MM.1S (cell line): ENCODE data around the gene MMS19.

Experiments used
- DNase-seq: peaks from one replicate; pipeline ENCODE4 v3.0.0-alpha.2; 2015
- H2AFZ ChIP-seq: fragments of 300-600 bp; sonication (generic); 2 replicates; pipeline ENCODE4 v1.6.0; 2016; ENCODE audit warnings: antibody characterized with exemption, low read length
- H3F3A ChIP-seq: fragments of 300-600 bp; sonication (generic); 2 replicates; pipeline ENCODE4 v1.6.1; 2016; ENCODE audit warnings: mild to moderate bottlenecking, antibody characterized with exemption, low read length, moderate library complexity, mixed read lengths; ENCODE audit not compliant: insufficient read depth
- H3K27ac ChIP-seq: fragments of 300-600 bp; sonication (generic); 2 replicates; pipeline ENCODE4 v1.5.1; 2016; ENCODE audit warnings: mild to moderate bottlenecking, low read length
- H3K27me3 ChIP-seq: fragments of 300-600 bp; sonication (generic); replicated peaks from 2 replicates; pipeline ENCODE4 v1.6.0; 2016; ENCODE audit warnings: low read length; ENCODE audit not compliant: insufficient read depth
- H3K36me3 ChIP-seq: fragments of 300-600 bp; sonication (generic); replicated peaks from 2 replicates; pipeline ENCODE4 v1.6.1; 2016; ENCODE audit warnings: mild to moderate bottlenecking, low read length, mixed read lengths; ENCODE audit not compliant: insufficient read depth
- H3K4me1 ChIP-seq: fragments of 300-600 bp; sonication (generic); 2 replicates; pipeline ENCODE4 v1.6.1; 2016; ENCODE audit warnings: low read length, mixed read lengths
- H3K4me2 ChIP-seq: fragments of 300-600 bp; sonication (generic); 2 replicates; pipeline ENCODE4 v1.6.0; 2016; ENCODE audit warnings: low read depth, low read length
- H3K4me3 ChIP-seq: fragments of 300-600 bp; sonication (generic); 2 replicates; pipeline ENCODE4 v1.5.1; 2016; ENCODE audit warnings: low read length, mixed read lengths
- H3K79me2 ChIP-seq: fragments of 300-600 bp; sonication (generic); 2 replicates; pipeline ENCODE4 v1.6.1; 2016; ENCODE audit warnings: mixed run types, low read length, mixed read lengths
- H3K9ac ChIP-seq: fragments of 300-600 bp; sonication (generic); 2 replicates; pipeline ENCODE4 v1.6.1; 2016; ENCODE audit warnings: low read length, mixed read lengths
- H3K9me2 ChIP-seq: fragments of 300-600 bp; sonication (generic); replicated peaks from 2 replicates; pipeline ENCODE4 v1.6.1; 2016; ENCODE audit warnings: mild to moderate bottlenecking, low read length, mixed read lengths; ENCODE audit not compliant: insufficient read depth
- H3K9me3 ChIP-seq: fragments of 300-600 bp; sonication (generic); replicated peaks from 2 replicates; pipeline ENCODE4 v1.6.1; 2016; ENCODE audit warnings: mild to moderate bottlenecking, low read length, mixed read lengths; ENCODE audit not compliant: insufficient read depth
- H4K20me1 ChIP-seq: fragments of 300-600 bp; sonication (generic); 2 replicates; pipeline ENCODE4 v1.6.1; 2016; ENCODE audit warnings: mild to moderate bottlenecking, low read length, moderate library complexity, mixed read lengths; ENCODE audit not compliant: insufficient read depth
- EZH2 ChIP-seq: fragments of 300-600 bp; sonication (generic); optimal IDR thresholded peaks from 2 replicates; pipeline ENCODE3; 2017; ENCODE audit warnings: low read depth, mild to moderate bottlenecking, antibody characterized with exemption, low read length, mixed read lengths
- EZH2phosphoT487 ChIP-seq: fragments of 300-600 bp; sonication (generic); IDR thresholded peaks from 2 replicates; pipeline ENCODE4 v1.6.1; 2018; ENCODE audit warnings: antibody characterized with exemption, low read length
- TF ChIP-seq, protein P1 (sequence below): fragments of 300-600 bp; sonication (generic); IDR thresholded peaks from 2 replicates; pipeline ENCODE4 v1.5.1; 2016; ENCODE audit warnings: antibody characterized with exemption, low read length, mixed read lengths

Gene MMS19

DNA sequence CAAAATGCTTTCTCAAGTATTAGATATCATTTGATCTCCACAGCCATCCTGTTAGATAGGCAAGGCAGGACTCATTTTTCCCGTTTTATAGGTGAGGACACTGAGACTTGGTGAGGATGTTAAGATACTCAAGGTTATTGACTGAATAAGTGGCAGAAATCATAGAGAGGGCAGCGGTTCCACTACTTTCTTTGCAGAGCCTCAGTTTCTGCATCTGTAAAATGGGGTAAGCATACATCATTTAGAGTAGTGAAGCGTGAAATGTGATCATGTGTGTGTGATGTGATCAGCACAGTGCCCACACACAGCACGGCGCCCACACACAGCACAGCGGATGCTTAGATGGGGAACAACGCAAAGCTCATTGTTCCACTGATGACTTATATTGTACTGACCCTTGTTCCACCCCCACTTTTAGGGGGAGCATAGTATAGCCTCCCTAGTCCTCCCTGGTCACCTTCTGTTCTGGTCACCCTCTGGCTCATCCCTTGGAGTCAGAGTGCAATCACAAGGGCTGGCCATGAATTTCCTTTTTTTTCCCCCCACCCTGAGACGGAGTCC lies 11.0 kb upstream of the MMS19 start:
- Histone ChIP-seq H3K27ac (no peak overlapping the region), H3K9ac (no peak overlapping the region), H3K9me3 (no peaks in the 10 kb centered on the region), H3F3A (no peaks in the 10 kb centered on the region), H2AFZ (no peak overlapping the region), H3K9me2 (no peaks in the 10 kb centered on the region), H3K4me2 (no peak overlapping the region), H3K4me1 (no peaks in the 10 kb centered on the region), H3K79me2 (no peaks in the 10 kb centered on the region), H3K4me3 (no peak overlapping the region), H4K20me1 (no peaks in the 10 kb centered on the region), H3K36me3 (no peaks in the 10 kb centered on the region), H3K27me3 (no peaks in the 10 kb centered on the region)
- no peak for DNase-seq
- TF ChIP-seq, protein P1, sequence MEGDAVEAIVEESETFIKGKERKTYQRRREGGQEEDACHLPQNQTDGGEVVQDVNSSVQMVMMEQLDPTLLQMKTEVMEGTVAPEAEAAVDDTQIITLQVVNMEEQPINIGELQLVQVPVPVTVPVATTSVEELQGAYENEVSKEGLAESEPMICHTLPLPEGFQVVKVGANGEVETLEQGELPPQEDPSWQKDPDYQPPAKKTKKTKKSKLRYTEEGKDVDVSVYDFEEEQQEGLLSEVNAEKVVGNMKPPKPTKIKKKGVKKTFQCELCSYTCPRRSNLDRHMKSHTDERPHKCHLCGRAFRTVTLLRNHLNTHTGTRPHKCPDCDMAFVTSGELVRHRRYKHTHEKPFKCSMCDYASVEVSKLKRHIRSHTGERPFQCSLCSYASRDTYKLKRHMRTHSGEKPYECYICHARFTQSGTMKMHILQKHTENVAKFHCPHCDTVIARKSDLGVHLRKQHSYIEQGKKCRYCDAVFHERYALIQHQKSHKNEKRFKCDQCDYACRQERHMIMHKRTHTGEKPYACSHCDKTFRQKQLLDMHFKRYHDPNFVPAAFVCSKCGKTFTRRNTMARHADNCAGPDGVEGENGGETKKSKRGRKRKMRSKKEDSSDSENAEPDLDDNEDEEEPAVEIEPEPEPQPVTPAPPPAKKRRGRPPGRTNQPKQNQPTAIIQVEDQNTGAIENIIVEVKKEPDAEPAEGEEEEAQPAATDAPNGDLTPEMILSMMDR = no peak

- Histone ChIP-seq H2AFZ (no peak overlapping the region), H3K9me3 (no peaks in the 10 kb centered on the region), H3K4me1 (no peaks in the 10 kb centered on the region), H3K4me3 (no peak overlapping the region), H3F3A (no peaks in the 10 kb centered on the region), H4K20me1 (no peaks in the 10 kb centered on the region), H3K9ac (no peak overlapping the region), H3K36me3 (no peaks in the 10 kb centered on the region), H3K4me2 (no peak overlapping the region), H3K27me3 (no peaks in the 10 kb centered on the region), H3K27ac (no peak overlapping the region), H3K9me2 (no peaks in the 10 kb centered on the region), H3K79me2 (no peaks in the 10 kb centered on the region)
- DNase-seq = no peak
- TF ChIP-seq EZH2phosphoT487 (no peak), EZH2 (no peak)
- TF ChIP-seq, protein P1 = no peak
Observed at GRCh38 chr10:97508342-97508741, 10.1 kb upstream of the MMS19 start.

DNA sequence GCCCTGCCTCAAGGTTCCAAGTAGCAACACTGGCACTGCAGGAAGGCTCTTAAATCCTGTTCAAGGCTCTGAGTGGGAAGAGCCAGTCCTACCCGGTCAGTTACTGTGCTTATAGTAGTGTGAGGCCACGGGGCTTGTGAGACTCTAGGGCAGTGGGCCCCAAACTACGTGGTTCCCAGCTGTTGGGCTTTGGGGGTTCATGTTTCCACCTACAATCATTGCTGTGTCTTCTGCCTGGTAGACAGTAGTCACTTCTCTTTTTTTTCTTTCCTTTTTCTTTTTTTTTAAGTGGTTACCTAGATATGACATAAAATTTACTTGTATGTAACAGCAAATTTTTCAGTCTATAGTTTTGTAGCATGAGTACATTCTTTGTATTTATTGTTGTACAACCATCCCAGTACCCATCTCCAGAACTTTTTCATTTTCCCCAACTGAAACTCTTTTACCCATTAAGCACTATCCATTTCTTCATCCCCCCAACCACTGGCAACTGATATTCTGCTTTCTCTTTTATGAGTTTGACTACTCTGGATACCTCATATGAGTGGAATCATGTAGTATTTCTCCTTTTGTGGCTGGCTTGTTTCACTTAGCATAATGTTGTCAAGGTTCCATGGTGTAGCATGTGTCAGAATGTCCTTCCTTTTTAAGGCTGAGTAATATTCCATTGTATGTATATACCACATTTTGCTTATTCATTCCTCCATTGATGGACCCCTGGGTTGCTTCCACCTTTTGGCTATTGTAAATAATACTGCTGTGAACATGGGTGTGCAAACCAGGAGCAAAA lies 8.2 kb upstream of the MMS19 start:
- Histone ChIP-seq H4K20me1 (no peaks in the 10 kb centered on the region), H3K4me2 (no peak overlapping the region), H3K4me1 (no peaks in the 10 kb centered on the region), H3K27ac (no peak overlapping the region), H3K9ac (no peak overlapping the region), H3K79me2 (no peaks in the 10 kb centered on the region), H3K36me3 (no peaks in the 10 kb centered on the region), H3K9me3 (no peaks in the 10 kb centered on the region), H3K4me3 (no peak overlapping the region), H3K9me2 (no peaks in the 10 kb centered on the region), H3K27me3 (no peaks in the 10 kb centered on the region), H2AFZ (no peak overlapping the region), H3F3A (no peaks in the 10 kb centered on the region)
- no peak for DNase-seq
- TF ChIP-seq, protein P1 = no peak
- TF ChIP-seq EZH2phosphoT487 (no peak), EZH2 (no peak)
